Measurements from ENCODE around the gene TPPP3.
"Not testable (repeated sequence)": the region's sequence is repeated elsewhere in the genome, so short reads cannot be mapped to it uniquely, and the experiment has no call there.

The TPPP3 gene

DNA sequence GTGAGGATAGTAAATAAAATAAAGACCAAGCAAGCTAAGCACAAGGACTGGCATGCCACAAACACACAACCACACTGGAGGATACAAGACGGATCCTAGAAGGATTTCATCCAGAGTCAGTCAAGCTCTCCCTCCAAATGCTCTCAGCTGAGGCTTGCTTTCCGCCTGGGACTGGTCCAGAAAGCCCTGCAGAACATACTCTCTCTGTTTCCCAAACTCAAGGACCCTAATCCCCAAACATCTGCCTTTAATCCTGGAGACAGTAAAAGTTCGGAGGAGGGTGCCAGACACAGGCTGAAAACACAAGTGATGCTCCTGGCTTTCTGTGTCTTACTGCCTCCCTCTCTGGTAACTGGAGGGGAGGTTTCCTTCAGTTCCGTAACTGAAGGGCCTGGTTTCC lies 32.3 kb upstream of the TPPP3 start:
- DNase-seq: no peak

DNA sequence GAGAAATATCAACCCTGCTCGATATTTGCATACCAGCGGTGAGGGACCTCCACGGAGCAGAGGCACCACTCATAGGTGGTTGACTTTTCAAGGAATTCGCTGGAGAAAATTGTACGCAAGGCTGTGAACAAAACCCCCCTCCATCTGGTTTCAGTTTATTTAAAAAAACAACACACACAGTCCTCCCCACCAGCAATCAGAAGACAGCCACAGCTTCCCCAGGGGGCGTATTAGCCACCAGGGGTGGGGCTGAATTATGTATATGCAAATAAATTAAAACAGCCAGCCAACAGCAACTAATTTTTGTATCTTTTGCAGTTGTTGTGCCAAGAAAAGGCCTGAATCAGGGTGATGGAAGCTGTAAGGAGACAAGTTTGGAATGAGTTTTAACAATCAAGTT lies 31.8 kb upstream of the TPPP3 start:
- no peak for DNase-seq

DNA sequence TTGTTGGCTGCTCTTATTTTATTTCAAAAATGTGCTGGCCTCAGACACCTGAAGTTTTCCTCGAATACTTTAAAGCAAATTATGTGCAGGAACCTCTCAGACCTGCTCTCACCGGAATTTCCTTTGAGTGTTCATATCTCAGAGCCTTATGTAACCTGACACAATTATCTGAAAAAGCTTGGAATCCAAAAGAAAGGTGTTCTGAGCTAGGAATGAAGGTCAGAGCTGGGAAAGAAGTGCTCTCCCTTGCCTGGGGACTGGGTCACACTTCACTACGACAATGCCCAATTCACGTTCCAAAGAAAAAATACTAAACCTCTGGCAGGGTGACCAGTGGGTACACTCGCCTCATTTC lies 30.9 kb upstream of the TPPP3 start:
- DNase-seq: no peak

DNA sequence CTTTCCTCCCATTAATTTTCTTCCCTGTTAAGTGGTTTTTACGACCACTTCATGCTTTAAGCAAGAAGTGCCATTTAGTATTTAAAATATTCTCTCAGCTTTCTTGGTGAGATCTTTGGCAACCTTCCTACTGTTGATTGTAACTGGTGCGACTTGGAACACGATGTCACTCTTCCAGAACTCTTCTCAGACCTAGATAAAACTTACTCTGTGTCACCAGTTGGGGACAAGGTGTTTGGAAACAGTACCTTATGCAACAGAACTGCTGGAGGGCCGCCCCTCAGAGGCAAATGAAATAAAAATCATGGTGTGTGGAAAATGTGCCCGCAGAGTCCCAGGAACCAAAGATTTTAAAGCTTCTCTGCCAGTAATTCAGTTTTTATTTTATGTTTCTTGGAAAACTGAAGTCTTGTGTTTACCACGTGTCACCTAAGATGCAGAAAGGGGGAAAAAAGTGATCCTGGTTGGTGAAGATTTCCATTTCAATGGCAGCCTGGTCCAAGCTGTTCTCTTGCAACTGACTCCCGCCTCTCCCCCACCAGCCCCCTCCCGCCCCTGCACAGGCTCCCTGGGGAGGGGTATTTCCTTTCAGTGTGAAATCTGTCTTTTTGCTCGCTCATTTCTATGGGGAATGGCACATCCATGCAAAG lies 30.4 kb upstream of the TPPP3 start:
- no peak for DNase-seq

DNA sequence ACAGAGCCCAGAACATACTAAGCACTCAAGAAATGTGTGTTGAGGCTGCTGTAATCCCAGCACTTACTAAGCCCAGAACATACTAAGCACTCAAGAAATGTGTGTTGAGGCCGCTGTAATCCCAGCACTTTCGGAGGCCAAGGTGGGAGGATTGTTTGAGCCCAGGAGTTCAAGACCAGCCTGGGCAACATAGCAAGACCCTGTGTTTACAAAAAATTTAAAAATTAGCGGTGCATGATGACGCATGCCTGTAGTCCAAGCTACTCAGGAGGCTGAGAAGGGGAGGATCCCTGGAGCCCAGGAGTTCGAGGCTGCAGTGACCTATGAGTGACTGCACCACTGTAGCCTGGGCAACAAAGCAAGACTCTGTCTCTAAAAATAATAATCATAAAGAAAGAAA lies 29.7 kb upstream of the TPPP3 start:
- no peak for DNase-seq

DNA sequence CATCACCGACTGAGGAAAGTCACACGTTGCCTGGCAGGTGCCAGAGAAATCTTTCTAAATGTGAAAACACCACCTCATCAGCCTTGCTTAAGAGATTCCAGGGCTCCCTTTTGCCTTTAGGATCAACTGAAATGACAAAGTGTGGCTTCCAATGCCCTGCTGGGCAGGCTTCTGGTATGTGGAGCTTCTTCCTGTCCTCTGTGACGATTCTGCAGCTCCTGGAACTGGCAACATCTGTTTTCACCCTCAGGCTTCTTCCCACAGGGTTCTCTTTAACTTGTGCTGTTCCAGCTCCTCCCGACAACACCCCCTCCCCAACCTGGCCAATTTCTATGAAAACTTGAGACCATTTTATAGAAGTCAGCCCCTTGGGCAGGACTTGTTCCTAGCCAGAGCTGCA lies 27.7 kb upstream of the TPPP3 start:
- DNase-seq: no peak

DNA sequence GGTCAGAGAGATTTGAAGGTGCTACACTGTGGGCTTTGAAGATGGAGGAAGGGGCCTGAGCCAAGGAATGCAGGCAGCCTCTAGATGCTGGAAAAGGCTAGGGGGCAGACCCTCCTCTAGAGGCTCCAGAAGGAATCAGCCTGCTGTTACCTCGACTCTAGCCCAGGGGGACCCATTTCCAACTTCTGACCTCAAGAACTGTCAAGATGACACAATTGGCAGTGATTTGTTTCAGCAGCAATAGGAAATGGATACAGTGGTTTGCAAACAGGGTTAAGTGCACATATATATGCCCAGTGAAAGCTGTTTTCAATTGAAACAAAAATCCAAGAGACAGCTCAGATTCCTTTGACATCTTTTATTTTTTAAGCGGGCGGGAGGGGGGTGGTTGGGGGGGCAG lies 26.6 kb upstream of the TPPP3 start:
- DNase-seq: no peak

DNA sequence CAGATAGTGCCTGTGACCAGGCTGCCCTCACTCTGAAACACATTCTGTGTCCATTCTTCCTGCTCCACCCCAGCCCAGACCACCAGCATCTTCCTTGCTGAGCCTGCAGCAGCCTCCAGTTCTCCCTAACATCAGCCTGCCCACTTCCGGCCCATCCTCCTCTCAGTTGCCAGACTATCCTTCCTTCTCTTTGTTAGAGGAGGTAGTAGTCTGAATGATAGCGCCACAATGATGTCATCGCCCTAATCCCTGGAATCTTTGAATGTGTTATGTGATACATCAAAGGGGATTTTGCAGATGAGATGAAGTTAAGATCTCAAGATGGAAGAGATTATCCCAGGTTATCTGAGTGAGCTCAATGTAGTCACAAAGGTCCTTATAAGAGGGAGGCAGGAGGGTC lies 26.2 kb upstream of the TPPP3 start:
- no peak for DNase-seq

DNA sequence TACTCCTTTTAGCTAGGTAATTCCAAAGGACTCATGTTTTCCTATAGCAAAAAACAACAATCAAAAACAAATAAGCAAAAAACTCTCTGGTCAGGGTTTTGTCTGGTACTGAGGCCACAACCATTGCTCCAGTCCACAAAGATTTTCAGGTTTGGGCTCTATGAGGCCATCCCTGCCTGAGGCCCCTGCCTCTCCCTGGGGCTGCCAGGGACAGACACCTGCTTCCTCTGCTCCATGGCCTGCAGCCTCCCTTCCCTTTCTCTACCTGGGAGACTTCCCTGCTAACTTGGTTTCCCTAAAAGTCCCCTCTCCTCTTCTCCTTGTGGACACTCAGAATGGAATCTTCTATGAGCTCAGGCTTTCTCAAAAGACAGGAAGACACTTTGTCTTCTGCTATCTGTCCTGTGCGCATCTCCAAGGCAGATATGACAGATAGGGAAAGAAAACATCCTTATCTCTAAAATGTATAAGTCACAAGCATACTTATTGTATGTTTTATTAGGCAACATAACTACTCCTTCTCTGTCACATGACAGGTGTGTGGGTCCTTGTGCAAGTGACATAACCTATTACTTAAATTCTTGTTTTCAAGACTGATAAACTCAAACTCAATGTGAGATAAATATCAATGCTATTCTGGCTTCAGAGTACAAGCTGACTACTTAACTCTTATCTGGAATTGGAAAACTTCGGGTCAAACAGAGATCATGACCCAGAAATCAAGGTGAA lies 24.2 kb upstream of the TPPP3 start:
- DNase-seq: no peak

DNA sequence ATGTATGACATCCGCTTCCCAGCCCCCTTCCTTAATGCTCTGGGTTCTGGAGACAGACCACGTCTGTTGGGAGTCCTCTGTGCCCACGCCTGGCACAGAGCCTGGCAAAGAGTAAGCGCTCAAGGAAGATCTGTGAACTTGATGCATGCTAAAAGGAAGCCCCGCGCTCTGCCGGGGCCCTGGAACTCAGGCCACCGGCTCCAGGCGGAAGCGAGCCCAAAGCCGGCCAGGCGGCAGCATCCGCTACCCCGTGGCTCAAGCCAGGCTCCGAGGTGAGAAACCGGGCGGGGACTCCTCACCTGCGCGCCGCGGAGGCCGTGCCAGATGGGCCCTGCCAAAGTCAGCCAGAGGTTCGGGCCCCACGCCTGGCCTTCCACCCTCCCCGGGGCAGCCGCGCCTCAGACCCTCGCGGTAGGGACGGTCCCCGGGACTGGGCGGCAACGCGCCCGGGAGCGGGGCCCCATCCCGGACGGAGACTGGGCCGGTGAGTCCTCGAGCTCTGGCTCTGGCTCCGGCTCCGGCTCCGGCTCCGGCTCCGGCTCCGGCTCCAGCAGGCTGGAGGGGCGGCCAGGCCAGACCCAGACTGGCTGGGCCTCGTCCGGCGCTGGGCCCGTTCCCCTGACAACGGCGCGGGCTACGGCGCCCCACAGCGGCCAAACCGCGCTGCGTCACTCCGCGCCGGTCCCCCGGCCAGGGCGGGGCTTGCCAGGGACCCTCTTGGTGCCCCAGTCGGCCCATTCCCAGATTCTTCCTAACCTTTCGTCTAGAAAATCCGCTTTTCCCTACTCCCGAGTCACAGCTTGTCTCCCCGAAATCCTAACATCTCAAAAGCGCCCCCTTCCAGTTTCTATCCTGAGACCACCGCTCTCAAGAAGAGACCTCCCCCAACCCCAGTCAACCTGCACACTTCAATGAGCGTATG lies 22.8 kb upstream of the TPPP3 start, which contains the start of gene ZDHHC1:
TSS of gene ZDHHC1 (minus strand) at position 606 of the 922 bp plus-strand sequence. CDS start 8,702 bp downstream, outside the sequence.
- DNase-seq: peak; percentile 24

DNA sequence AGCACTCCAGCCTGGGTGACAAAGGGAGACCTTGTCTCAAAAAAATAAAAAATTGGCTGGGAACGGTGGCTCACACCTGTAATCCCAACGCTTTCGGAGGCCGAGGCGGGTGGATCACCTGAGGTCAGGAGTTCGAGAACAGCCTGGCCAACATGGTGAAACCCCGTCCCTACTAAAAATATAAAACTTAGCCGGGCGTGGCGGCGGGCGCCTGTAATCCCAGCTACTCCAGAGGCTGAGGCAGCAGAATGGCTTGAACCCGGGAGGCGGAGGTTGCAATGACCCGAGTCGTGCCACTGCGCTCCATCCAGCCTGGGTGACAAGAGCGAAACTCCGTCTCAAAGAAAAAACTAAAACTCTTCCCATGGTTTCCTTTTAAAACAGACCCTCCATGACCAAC lies 22.1 kb upstream of the TPPP3 start:
- DNase-seq: not testable (repeated sequence)

DNA sequence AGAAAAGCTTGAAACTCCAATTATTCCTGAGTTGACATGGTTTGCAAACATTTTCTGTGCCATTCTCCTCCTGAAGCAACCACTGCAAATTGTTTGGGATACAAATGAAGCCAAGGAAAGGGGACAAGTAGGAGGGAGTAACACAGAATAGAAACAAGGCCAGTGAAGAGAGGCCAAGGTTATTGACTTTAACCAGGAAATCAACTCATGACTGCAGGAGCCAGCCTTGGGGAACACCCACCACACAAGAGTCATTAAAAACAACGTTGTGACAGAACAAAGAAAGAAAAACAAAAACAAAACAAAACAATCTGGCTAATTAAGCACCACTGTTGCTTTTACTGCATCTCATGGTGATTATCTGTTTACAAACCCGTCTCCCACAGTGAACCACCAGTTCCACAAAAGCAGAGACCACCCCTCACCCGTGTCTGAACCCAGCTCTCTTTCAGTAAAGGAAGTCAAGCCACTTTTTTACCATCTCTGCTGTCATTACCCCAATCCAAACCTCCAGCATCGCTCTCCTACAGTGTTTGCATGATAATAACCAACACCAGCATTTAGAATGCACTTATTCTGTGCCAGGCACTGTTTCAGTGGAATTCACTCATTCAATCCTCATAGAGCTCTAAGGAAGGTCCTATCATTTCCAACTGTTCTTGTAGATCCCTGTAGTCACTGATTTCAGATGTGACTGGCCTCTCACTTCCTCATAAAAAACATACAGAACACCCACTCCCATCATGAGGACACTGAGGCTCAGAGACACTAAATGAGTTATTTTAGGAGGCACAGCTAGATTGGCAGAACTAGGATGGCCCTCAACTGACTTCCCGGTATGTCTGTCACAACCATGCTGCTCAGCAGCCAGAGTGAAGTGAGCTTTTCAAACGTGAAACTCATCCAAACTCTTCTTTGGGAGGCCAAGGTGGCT lies 20.9 kb upstream of the TPPP3 start:
- no peak for DNase-seq

DNA sequence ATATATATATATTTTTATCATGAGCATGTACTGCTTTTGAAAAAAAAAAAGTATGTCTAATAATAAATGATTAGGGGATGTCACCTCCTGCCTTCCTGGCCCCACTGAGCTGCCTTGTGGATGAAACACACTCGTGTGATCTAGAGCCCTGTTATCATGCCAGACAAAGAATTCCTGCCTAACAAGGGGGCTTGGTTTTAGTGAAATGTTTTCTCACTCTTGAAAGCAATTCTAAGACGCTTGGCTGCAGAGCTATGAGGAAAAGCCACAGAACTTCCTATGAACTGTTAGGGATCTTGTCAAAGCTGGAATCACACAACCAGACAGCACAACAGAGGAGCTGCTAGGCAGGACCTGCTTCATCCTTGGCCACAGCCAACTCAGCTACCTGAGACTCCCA lies 19.0 kb upstream of the TPPP3 start:
- no peak for DNase-seq

DNA sequence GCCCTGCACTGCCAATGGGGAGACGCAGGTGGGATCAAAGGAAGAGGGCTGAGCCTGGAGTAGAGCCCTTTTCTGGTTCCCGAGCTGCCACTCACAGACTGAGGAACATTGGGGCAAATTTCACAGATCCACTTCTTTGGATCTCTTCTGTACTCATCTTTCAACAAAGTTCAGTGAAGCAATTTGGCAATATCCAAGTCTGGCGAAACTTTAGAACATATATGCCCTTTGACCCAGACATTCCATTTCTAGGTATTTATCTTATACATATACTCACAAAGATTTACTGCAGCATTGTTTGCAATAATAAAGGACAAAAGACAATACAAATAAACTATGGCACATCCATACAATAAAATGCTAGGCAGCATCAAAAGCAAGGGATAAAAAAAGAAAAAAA lies 18.0 kb upstream of the TPPP3 start:
- DNase-seq: no peak

DNA sequence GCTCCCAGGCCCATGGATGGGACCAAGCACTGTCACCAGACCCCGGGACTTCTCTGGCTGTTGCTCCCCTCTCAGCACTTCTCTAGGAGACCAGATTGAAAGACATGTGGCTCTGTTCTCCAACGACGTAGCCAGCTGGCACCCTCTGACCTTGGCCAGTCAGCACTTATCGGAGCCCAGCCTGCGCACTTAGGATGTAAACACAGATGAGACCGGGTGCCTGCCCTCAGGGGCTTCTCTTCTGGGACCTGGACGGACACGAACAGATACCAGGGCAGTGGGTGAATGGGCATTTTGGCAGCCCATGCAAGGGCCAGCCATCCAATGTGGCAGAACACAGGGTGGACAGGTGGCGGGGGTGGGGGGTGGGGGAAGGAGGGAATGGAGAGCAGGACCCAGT lies 16.3 kb upstream of the TPPP3 start:
- no peak for DNase-seq

DNA sequence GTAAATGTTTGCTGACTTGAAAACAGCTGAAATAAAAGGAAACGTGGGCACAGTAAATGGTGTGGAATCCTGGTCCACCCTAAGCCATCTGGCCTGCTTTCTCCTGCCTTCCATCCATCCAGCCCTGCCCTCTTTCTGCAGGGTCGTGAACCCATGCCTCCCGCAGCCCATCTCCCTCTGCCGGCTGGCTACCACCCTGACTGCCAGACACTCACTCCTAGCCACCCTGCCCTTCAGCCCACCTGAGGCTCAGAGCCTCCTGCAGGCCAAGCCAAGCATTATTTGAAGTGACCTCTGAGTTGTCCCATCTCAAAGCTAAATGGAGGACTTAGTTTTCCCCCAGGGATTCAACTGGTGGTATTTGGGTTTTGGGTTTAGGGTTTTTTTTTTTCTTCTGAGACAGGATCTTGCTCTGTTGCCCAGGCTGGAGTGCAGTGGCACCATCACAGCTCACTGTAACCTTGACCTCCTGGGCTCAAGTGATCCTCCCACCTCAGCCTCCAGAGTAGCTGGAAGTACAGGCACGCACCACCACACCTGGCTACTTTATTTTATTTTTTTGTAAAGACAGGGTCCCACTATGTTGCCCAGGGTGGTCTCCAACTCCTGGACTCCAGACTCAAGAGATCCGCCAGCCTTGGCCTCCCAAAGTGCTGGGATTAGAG lies 14.6 kb upstream of the TPPP3 start:
- DNase-seq: no peak

DNA sequence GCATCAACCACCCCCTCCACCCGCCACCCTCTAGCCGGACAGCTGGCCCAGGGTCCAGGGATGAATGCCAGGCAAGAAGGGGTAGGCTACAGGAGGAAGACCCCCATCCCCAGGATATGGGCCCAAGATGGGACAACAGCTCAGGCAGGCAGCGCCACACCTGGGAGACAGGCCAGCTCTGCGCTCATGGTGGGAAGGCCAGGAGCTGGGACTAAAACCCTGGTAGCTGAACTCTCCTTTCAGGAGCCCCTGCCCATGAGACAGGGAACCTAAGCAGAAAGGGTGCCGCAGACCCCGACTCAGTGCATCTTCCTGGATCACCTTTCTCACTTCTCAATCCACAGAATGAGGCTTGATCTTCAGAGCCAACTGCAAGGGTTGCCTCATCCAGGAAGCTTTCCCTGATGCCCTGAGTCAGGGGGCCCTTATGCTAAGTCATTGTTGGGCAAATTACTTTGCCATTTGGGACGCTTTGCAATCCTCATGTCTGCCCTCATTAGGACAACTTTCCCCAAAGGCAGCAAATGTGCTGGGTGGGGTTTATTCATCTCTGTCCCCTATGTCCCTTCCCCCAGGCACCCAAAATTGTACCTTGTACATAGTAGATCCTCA lies 14.0 kb upstream of the TPPP3 start:
- no peak for DNase-seq

DNA sequence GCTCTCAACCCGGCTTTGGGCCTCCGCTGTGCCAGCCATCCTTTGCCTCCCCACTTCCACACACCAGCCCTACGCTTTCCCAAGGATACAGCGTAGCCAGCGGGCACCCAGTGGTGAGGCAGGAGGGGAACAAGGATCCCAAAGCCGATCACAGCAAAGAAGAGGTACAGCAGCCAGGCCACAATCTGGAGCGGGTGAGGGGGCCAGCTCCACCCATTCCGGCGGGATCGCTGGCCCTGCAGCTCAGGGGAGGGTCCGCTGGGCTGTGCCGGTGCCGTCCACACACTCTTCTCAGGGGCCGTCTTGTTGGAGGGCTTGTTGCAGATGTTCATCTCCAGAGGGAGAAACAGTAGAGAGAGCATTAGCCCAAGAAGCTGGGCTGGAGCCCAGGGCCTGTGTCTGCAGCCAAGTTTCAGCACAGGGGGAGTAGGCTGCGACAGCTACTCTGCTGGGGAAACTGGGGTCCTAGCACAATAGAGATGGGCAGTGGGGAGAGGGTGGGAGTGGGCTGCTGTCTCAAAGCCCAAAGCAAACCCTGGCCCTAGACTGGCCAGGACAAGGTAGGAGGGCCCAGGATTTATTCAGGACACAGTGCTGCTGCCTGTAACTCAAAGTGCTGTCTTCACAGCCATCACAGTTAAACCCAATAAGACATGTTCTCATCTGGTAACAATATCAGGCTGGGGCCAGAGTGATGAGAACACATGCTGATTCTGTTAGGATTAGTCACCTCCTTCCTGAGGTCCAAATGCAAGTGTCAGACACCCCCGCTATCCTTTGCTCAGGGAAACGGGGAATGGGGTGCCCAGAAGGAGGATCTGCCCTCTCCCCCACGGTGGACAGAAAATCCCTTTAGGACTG lies 13.0 kb upstream of the TPPP3 start:
- no peak for DNase-seq

DNA sequence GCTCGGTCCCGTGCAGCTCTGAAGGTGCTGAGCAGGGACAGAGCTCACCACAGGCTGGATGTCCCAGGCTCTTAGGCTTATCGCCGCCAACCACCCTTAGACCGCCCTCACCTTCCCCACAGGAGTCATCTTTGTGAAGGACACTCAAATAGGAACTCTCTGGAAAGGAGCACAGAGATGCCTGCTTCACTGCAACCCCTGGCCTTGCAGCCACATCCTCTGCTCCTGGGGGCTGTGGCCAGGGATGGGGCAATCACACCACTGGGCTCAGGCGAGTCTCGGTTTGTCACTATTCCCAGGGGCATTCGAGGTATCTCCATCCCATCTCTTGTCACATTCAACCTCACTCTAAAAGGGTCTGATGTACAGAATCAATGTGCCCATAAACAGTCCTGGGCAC lies 12.0 kb upstream of the TPPP3 start:
- DNase-seq: no peak

DNA sequence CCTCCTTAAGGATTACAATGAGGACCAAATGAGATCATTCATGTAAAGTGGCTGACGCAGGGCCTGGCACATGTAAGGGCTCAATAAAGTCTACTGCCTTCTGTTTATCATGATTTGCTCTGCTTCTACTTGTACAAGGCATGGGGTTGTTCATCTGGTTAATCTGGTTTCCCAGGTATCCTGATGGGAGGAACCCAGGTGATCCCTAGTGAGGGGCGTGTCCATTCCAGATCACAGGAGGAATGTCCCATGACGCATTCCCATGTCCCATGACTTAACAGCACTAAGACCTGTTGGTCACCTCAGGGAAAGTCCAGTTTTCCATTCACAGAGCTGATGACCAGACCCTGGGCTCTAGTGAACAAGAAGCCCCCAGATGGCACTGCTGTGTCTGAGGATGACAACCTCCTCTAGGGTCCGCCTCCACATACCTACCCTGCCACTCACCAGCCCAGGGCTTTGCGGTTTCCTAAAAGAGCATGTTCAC lies 11.5 kb upstream of the TPPP3 start:
- DNase-seq: no peak
